KOPT-K1 (cell line): ENCODE data around the gene GNA12.
"Not testable (repeated sequence)": the region's sequence is repeated elsewhere in the genome, so short reads cannot be mapped to it uniquely, and the experiment has no call there.

Experiments
- H3K27ac ChIP-seq: fragments of 200-600 bp; sonication (generic); 2 replicates; pipeline ENCODE4 v1.5.1; 2016; ENCODE audit warnings: antibody characterized with exemption, mild to moderate bottlenecking, low read depth, low read length; ENCODE audit not compliant: poor library complexity, severe bottlenecking
- H3K36me3 ChIP-seq: fragments of 200-600 bp; sonication (generic); 2 replicates; pipeline ENCODE4 v1.5.1; 2017; ENCODE audit warnings: antibody characterized with exemption, mild to moderate bottlenecking, low read length, moderate library complexity; ENCODE audit not compliant: insufficient read depth
- H3K9me3 ChIP-seq: fragments of 200-600 bp; sonication (generic); 2 replicates; pipeline ENCODE4 v1.5.1; 2017; ENCODE audit warnings: antibody characterized with exemption, low read length, mild to moderate bottlenecking; ENCODE audit not compliant: insufficient read depth, poor library complexity, severe bottlenecking

GNA12 gene

GRCh38 chr7:2737005-2737743, 106.9 kb downstream of the GNA12 start:
- H3K36me3 ChIP-seq, H3K9me3 ChIP-seq, H3K27ac ChIP-seq: not testable (repeated sequence)

- Histone ChIP-seq H3K36me3 (0 out of 2 replicates have a peak, but pooled peaks cover under 1% of the 10 kb centered on the region), H3K27ac (no peak overlapping the region), H3K9me3 (no peaks in the 10 kb centered on the region)
Observed at GRCh38 chr7:2736411-2736914, 107.6 kb downstream of the GNA12 start.

- Histone ChIP-seq H3K27ac (peak overlapping the region; percentile 67), H3K9me3 (no peaks in the 10 kb centered on the region)
Observed at GRCh38 chr7:2735744-2736143, 108.4 kb downstream of the GNA12 start.

GRCh38 chr7:2734751-2735571, 109.1 kb downstream of the GNA12 start:
- H3K36me3 ChIP-seq: peaks cover 8% of the 10 kb centered on the region; the same call in 1 of the 2 replicates
- H3K9me3 ChIP-seq: no peaks in the 10 kb centered on the region
- H3K27ac ChIP-seq: peak overlapping the region; percentile 67

More at GRCh38 chr7:2735744-2736143, 108.4 kb downstream of the GNA12 start:
- H3K36me3 ChIP-seq: peaks cover 8% of the 10 kb centered on the region; the same call in 1 of the 2 replicates

GRCh38 chr7:2734084-2734686, 109.9 kb downstream of the GNA12 start:
- H3K27ac ChIP-seq: peak overlapping the region; percentile 67
- H3K9me3 ChIP-seq: no peaks in the 10 kb centered on the region
- peaks cover 8% of the 10 kb centered on the region; the same call in 1 of the 2 replicates for H3K36me3 ChIP-seq

- H3K27ac ChIP-seq: no peak overlapping the region
- H3K36me3 ChIP-seq: peaks cover 8% of the 10 kb centered on the region; the same call in 1 of the 2 replicates
- no peaks in the 10 kb centered on the region for H3K9me3 ChIP-seq
Observed at GRCh38 chr7:2732959-2733584, 111.0 kb downstream of the GNA12 start.

- no peaks in the 10 kb centered on the region for H3K9me3 ChIP-seq
- H3K27ac ChIP-seq: no peak overlapping the region
- peaks cover 8% of the 10 kb centered on the region; the same call in 1 of the 2 replicates for H3K36me3 ChIP-seq
Observed at GRCh38 chr7:2732388-2732787, 111.7 kb downstream of the GNA12 start.

GRCh38 chr7:2730846-2731770, 113.0 kb downstream of the GNA12 start:
- peaks cover 16% of the 10 kb centered on the region; the same call in 1 of the 2 replicates for H3K36me3 ChIP-seq

GRCh38 chr7:2729893-2730716, 114.0 kb downstream of the GNA12 start:
- Histone ChIP-seq H3K27ac (no peak overlapping the region), H3K9me3 (no peaks in the 10 kb centered on the region), H3K36me3 (peaks cover 17% of the 10 kb centered on the region; the same call in 1 of the 2 replicates)

More at GRCh38 chr7:2730846-2731770, 113.0 kb downstream of the GNA12 start:
- Histone ChIP-seq H3K9me3 (no peaks in the 10 kb centered on the region), H3K27ac (no peak overlapping the region)

GRCh38 chr7:2729031-2729892, 114.8 kb downstream of the GNA12 start:
- H3K36me3 ChIP-seq: peaks cover 17% of the 10 kb centered on the region; the same call in 1 of the 2 replicates

GRCh38 chr7:2728316-2729030, 115.6 kb downstream of the GNA12 start:
- H3K9me3 ChIP-seq: no peaks in the 10 kb centered on the region
- peaks cover 17% of the 10 kb centered on the region; the same call in 1 of the 2 replicates for H3K36me3 ChIP-seq
- H3K27ac ChIP-seq: no peak overlapping the region

More at GRCh38 chr7:2729031-2729892, 114.8 kb downstream of the GNA12 start:
- Histone ChIP-seq H3K27ac (no peak overlapping the region), H3K9me3 (no peaks in the 10 kb centered on the region)

- H3K27ac ChIP-seq, H3K9me3 ChIP-seq: not testable (repeated sequence)
- peaks cover 17% of the 10 kb centered on the region; the same call in 1 of the 2 replicates for H3K36me3 ChIP-seq
Observed at GRCh38 chr7:2727206-2727605, 116.9 kb downstream of the GNA12 start.
